Upper lobe of right lung (tissue), 1 donor: Measurements from ENCODE around the gene TATDN2. TPM values are rescaled to one million over a fixed set of nuclear protein-coding genes. Genes with fewer than 3 reads are reported as not detected.
"Not testable (repeated sequence)": the region's sequence is repeated elsewhere in the genome, so short reads cannot be mapped to it uniquely, and the experiment has no call there.

ENCODE experiments used
- ATAC-seq: fragments of 200-7000 bp; cut with Tn5 transposase; one replicate; pipeline ENCODE4 v1.9.1; 2020; ENCODE audit warnings: mild to moderate bottlenecking, moderate library complexity
- DNase-seq: peaks from one replicate; pipeline ENCODE4 v3.0.0-alpha.2; 2020
- H3K27ac ChIP-seq: fragments of 200-600 bp; one replicate; pipeline ENCODE4 v1.8.0; 2022
- H3K27me3 ChIP-seq: fragments of 200-600 bp; one replicate; pipeline ENCODE4 v1.8.0; 2022; ENCODE audit warnings: mild to moderate bottlenecking
- H3K36me3 ChIP-seq: fragments of 200-600 bp; one replicate; pipeline ENCODE4 v1.8.0; 2022
- H3K4me1 ChIP-seq: fragments of 200-600 bp; one replicate; pipeline ENCODE4 v1.8.0; 2022
- H3K4me3 ChIP-seq: fragments of 200-600 bp; one replicate; pipeline ENCODE4 v1.8.0; 2022; ENCODE audit warnings: mild to moderate bottlenecking
- H3K9me3 ChIP-seq: fragments of 200-600 bp; one replicate; pipeline ENCODE4 v1.8.0; 2022
- intact Hi-C: fragments of 100-400 bp; cut with DNase I; formaldehyde crosslinking; loops from one replicate; pipeline ENCODE4 v1.11.0; 2022
- total RNA-seq: library from RNA; stranded (reverse); fragmentation: NEBNext Ultra II Directional; extraction: Animal tissue kit (Norgen Biotek cat#: 25700); gene quantifications from one replicate; pipeline ENCODE4 v1.2.1, GENCODE V29; 2021
- TF ChIP-seq, protein P1 (sequence below): fragments of 200-600 bp; IDR thresholded peaks from one replicate; pipeline ENCODE4 v1.8.0; 2022; ENCODE audit warnings: antibody characterized with exemption
- donor health status: DM: no; HTN: yes; CAD: no; lungs with severe emphysema.

TATDN2 gene
- total RNA-seq, 1 donor from 2014 or later: 32.3 TPM

DNA sequence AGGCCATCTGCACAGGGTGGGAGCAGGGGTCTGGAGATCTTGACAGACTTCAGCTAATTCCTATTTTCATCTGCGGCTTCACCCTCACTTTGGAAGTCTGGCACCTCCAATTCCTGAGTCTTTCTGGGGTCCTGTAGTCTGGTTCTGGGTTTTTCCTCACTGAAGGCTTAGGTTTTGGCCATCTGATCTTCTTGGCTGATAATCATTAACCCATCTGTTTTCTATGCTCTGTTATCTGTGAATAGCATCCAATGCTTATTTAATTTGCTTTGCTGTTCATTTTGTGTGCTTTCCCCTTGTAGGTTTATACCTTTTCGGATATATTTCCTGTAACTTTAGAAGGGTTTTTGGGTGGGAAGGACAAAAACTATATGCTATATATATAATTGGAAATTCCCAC, 17.6 kb downstream of the TATDN2 start:
- TF ChIP-seq, protein P1, sequence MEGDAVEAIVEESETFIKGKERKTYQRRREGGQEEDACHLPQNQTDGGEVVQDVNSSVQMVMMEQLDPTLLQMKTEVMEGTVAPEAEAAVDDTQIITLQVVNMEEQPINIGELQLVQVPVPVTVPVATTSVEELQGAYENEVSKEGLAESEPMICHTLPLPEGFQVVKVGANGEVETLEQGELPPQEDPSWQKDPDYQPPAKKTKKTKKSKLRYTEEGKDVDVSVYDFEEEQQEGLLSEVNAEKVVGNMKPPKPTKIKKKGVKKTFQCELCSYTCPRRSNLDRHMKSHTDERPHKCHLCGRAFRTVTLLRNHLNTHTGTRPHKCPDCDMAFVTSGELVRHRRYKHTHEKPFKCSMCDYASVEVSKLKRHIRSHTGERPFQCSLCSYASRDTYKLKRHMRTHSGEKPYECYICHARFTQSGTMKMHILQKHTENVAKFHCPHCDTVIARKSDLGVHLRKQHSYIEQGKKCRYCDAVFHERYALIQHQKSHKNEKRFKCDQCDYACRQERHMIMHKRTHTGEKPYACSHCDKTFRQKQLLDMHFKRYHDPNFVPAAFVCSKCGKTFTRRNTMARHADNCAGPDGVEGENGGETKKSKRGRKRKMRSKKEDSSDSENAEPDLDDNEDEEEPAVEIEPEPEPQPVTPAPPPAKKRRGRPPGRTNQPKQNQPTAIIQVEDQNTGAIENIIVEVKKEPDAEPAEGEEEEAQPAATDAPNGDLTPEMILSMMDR: no peak
- DNase-seq: no peak
- Histone ChIP-seq H3K4me3 (no peak overlapping the region), H3K27me3 (no peaks in the 10 kb centered on the region), H3K9me3 (no peaks in the 10 kb centered on the region), H3K4me1 (peaks cover 8% of the 10 kb centered on the region), H3K36me3 (peaks cover 69% of the 10 kb centered on the region), H3K27ac (no peak overlapping the region)
- intact Hi-C loops: no loop called here
- ATAC-seq: no peak

DNA sequence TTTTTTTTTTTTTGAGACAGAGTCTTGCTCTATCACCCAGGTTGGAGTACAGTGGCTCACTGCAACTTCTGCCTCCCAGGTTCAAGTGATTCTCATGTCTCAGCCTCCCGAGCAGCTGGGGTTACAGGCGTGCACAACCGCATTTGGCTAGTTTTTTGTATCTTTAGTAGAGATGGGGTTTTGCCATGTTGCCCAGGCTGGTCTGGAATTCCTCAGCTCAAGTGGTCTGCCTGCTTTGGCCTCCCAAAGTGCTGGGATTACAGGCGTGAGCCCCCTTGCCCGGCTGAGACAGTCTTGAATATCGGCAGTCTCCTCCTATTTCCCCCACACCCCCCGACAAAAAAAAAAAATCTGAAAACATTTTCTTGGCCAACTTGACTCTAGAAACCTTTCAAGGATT, 18.7 kb downstream of the TATDN2 start:
- H3K4me3 ChIP-seq, H3K9me3 ChIP-seq, H3K4me1 ChIP-seq, H3K27ac ChIP-seq, DNase-seq, intact Hi-C loops, H3K27me3 ChIP-seq, ATAC-seq: not testable (repeated sequence)
- peaks cover 70% of the 10 kb centered on the region for H3K36me3 ChIP-seq

DNA sequence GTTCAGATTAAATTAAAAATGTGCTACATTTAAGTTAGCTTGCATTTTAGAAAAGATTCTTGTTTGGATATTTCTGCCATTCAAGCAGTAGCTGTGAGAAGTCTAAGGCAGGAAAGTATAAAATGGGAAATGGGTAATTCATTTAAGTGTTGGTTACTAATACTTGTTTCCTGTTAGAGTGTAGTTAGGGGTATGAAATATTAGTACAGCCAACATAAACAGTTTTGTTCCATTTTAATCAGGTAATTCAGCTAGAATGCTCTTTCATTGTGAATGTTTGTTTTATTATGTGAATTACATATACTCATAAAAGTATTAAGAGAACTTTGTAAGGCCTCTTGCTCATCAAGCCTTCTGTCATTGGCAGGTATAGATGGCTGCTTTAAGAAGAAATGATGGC, 19.9 kb downstream of the TATDN2 start:
- Histone ChIP-seq H3K36me3 (peaks cover 77% of the 10 kb centered on the region), H3K4me1 (peaks cover 11% of the 10 kb centered on the region)
- intact Hi-C loops: no loop called here

DNA sequence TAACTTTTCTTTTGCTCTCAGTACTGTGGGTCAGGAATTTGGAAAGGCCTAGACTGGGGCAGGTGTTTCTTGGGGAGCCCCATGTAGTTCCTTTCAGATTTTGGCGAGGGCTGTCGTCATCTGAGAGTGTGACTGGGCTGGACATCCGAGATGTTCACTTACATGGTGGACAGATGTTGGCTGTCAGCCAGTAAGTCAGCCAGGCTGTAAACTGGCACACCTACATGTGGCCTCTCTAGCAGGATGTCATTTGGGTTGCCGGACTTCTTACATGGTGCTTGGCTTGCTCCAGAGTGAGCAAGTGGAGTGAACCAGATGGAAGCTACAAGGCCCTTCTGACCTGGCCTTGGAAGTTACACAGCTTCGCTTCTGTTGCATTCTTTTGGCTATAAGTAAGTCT, 20.7 kb downstream of the TATDN2 start:
- Histone ChIP-seq H3K9me3 (no peaks in the 10 kb centered on the region), H3K27ac (no peak overlapping the region), H3K4me3 (no peak overlapping the region), H3K27me3 (no peaks in the 10 kb centered on the region), H3K4me1 (peaks cover 19% of the 10 kb centered on the region), H3K36me3 (peaks cover 75% of the 10 kb centered on the region)
- DNase-seq: no peak
- no peak for ATAC-seq
- intact Hi-C loops: no loop called here
- TF ChIP-seq, protein P1: no peak

More for the DNA sequence above, 19.9 kb downstream of the TATDN2 start:
- no peak for ATAC-seq
- no peaks in the 10 kb centered on the region for H3K27me3 ChIP-seq
- H3K9me3 ChIP-seq: no peaks in the 10 kb centered on the region
- H3K4me3 ChIP-seq: no peak overlapping the region
- no peak for DNase-seq
- no peak overlapping the region for H3K27ac ChIP-seq
- TF ChIP-seq, protein P1: no peak

- Histone ChIP-seq H3K9me3 (no peaks in the 10 kb centered on the region), H3K4me3 (no peak overlapping the region), H3K36me3 (peaks cover 75% of the 10 kb centered on the region), H3K27me3 (no peaks in the 10 kb centered on the region), H3K27ac (no peak overlapping the region), H3K4me1 (peaks cover 22% of the 10 kb centered on the region)
- TF ChIP-seq, protein P1: no peak
- intact Hi-C loops: no loop called here
- ATAC-seq: no peak
- DNase-seq: no peak
Observed at GRCh38 chr3:10269443-10269842, 21.2 kb downstream of the TATDN2 start.

DNA sequence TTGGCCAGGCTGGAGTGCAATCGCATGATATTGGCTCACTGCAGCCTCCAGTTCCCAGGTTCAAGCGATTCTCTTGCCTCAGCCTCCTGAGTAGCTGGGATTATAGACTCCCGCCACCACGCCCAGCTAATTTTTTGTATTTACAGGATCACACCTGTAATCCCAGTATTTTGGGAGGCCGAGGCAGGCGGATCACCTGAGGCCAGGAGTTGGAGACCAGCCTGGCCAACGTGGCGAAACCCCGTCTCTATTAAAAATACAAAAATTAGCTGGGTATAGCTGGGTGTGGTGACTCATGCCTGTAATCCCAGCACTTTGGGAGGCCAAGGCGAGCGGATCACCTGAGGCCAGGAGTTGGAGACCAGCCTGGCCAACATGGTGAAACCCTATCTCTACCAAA, 24.2 kb downstream of the TATDN2 start:
- H3K9me3 ChIP-seq, H3K4me3 ChIP-seq, ATAC-seq, DNase-seq, H3K27ac ChIP-seq, intact Hi-C loops, H3K27me3 ChIP-seq: not testable (repeated sequence)
- H3K4me1 ChIP-seq: peaks cover 22% of the 10 kb centered on the region
- H3K36me3 ChIP-seq: peaks cover 79% of the 10 kb centered on the region

DNA sequence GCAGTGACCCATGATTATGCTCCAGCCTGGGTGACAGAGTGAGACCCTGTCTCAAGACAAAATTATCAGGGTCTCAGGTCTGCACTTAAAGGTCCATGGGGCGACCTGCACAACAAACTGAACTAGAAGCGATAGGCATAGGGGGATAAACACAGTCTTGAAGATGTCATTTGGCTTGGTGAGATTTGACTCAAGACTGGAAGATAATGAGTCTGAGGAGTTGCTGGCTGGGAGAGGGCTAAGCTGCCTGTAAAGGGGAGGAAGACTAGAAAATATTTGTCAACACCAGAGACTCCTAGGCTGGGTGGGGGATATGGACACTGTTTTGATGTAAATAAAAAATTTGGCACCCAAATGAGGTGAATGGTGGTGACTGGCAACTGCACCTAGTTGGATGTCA, 24.7 kb downstream of the TATDN2 start:
- peaks cover 22% of the 10 kb centered on the region for H3K4me1 ChIP-seq
- peaks cover 81% of the 10 kb centered on the region for H3K36me3 ChIP-seq
- H3K4me3 ChIP-seq: no peak overlapping the region
- no peaks in the 10 kb centered on the region for H3K27me3 ChIP-seq
- ATAC-seq: no peak
- no peaks in the 10 kb centered on the region for H3K9me3 ChIP-seq
- no peak overlapping the region for H3K27ac ChIP-seq
- TF ChIP-seq, protein P1: no peak
- intact Hi-C loops: no loop called here
- no peak for DNase-seq
